HL-60 (cell line): ENCODE data around the gene CD22.

ENCODE experiments used
- DNase-seq, 2 experiments: peaks; one replicate each; pipeline ENCODE4 v3.0.0-alpha.2; 2010 to 2020; ENCODE audit warnings: low read depth in 1 of 2, low spot score in 1 of 2
- H3K27ac ChIP-seq: fragments of 250-450 bp; sonication (Bioruptor Pico); replicated peaks from 2 replicates; pipeline ENCODE4 v1.5.1; 2020; ENCODE audit warnings: mild to moderate bottlenecking, moderate library complexity
- H3K27me3 ChIP-seq: fragments of 250-450 bp; sonication (Bioruptor Pico); 2 replicates; pipeline ENCODE4 v1.5.1; 2021; ENCODE audit warnings: mild to moderate bottlenecking, moderate library complexity; ENCODE audit not compliant: insufficient read depth, poor library complexity, severe bottlenecking
- H3K4me3 ChIP-seq: replicated peaks from 2 replicates; pipeline ENCODE4 v1.5.1; 2011; ENCODE audit warnings: mild to moderate bottlenecking, control low read depth, low read length; ENCODE audit not compliant: insufficient read depth
- CTCF ChIP-seq: IDR thresholded peaks from one replicate; pipeline ENCODE4 v1.5.1; 2011; ENCODE audit warnings: low read length, control low read depth, inconsistent platforms; ENCODE audit not compliant: insufficient read depth
- GABPA ChIP-seq: IDR thresholded peaks from 2 replicates; pipeline ENCODE4 v1.6.1; 2012; ENCODE audit warnings: low read depth
- POLR2AphosphoS5 ChIP-seq: IDR thresholded peaks from 2 replicates; pipeline ENCODE4 v1.6.1; 2012; ENCODE audit warnings: low read depth
- SPI1 ChIP-seq: IDR thresholded peaks from 2 replicates; pipeline ENCODE4 v1.6.1; 2012; ENCODE audit warnings: low read depth, mild to moderate bottlenecking, borderline replicate concordance
- TF ChIP-seq, protein P1 (sequence below): IDR thresholded peaks from 2 replicates; pipeline ENCODE4 v1.6.1; 2012; ENCODE audit warnings: low read depth; ENCODE audit not compliant: insufficient replicate concordance

CD22 gene

GRCh38 chr19:35351411-35352176 lies 22.6 kb downstream of the CD22 start:
- Histone ChIP-seq H3K27me3 (no peaks in the 10 kb centered on the region), H3K27ac (no peak overlapping the region), H3K4me3 (no peak overlapping the region)
- no peak for TF ChIP-seq GABPA
- TF ChIP-seq POLR2AphosphoS5 = no peak
- no peak for TF ChIP-seq SPI1
- no peak for TF ChIP-seq CTCF
- TF ChIP-seq, protein P1, sequence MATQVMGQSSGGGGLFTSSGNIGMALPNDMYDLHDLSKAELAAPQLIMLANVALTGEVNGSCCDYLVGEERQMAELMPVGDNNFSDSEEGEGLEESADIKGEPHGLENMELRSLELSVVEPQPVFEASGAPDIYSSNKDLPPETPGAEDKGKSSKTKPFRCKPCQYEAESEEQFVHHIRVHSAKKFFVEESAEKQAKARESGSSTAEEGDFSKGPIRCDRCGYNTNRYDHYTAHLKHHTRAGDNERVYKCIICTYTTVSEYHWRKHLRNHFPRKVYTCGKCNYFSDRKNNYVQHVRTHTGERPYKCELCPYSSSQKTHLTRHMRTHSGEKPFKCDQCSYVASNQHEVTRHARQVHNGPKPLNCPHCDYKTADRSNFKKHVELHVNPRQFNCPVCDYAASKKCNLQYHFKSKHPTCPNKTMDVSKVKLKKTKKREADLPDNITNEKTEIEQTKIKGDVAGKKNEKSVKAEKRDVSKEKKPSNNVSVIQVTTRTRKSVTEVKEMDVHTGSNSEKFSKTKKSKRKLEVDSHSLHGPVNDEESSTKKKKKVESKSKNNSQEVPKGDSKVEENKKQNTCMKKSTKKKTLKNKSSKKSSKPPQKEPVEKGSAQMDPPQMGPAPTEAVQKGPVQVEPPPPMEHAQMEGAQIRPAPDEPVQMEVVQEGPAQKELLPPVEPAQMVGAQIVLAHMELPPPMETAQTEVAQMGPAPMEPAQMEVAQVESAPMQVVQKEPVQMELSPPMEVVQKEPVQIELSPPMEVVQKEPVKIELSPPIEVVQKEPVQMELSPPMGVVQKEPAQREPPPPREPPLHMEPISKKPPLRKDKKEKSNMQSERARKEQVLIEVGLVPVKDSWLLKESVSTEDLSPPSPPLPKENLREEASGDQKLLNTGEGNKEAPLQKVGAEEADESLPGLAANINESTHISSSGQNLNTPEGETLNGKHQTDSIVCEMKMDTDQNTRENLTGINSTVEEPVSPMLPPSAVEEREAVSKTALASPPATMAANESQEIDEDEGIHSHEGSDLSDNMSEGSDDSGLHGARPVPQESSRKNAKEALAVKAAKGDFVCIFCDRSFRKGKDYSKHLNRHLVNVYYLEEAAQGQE = no peak
- no peak for DNase-seq

DNA sequence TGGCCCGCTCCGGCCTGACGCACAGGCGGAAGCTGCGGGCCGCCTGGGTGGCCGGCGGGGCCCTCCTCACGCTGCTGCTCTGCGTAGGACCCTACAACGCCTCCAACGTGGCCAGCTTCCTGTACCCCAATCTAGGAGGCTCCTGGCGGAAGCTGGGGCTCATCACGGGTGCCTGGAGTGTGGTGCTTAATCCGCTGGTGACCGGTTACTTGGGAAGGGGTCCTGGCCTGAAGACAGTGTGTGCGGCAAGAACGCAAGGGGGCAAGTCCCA lies 23.1 kb downstream of the CD22 start:
- DNase-seq = no peak
- TF ChIP-seq SPI1 (no peak), GABPA (no peak), CTCF (no peak), POLR2AphosphoS5 (no peak)
- TF ChIP-seq, protein P1 = no peak
- no peak overlapping the region for H3K27ac ChIP-seq
- H3K27me3 ChIP-seq = no peaks in the 10 kb centered on the region
- no peak overlapping the region for H3K4me3 ChIP-seq

DNA sequence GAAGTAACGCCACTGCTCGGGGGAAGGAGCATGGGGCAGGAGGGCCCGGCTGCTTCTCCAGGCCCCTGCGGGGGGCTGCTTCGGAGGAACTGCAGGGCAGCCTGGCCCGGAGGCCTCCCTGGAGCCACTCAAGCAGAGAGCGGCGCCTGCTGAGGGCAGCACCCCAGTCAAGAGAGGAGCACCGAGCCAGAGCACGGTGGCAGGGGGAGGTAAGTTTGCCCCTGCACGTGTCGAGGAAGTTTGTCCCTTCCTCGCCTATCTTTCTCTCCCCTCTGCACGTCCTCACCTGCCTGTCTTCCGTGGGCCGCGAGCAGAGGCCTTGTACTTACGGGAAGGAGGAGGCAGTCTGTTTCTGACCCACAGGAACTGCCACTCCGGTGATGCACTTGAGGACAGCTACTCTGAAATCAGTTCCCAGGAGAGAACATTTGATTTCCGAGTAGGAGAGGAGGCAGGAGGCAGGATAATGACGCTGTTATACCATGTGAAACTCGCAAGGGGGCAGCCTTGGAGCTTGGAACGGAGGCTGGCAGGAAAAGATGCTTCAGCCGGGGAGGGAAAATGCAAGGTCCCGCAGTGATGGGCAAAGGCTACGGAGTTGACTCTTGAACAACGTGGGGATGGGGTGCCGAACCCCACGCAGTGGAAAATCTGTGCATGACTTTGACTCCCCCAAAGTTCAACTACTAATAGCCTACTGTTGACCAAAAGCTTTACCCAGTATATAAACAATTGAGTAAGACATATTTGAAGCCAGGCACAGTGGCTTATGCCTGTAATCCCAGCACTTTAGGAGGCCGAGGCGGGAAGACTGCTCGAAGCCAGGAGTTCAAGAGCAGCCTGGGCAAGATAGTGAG lies 23.7 kb downstream of the CD22 start:
- peak in 1 of 2 experiments; percentile 72 for DNase-seq
- Histone ChIP-seq H3K27me3 (no peaks in the 10 kb centered on the region), H3K27ac (no peak overlapping the region), H3K4me3 (no peak overlapping the region)
- no peak for TF ChIP-seq GABPA
- peak; percentile 74 for TF ChIP-seq CTCF
